NCI-H1092 treated with DMSO at 0.1 percent for 48 hours (cell line): ENCODE data around the gene GET3.
"Not testable (repeated sequence)": the region's sequence is repeated elsewhere in the genome, so short reads cannot be mapped to it uniquely, and the experiment has no call there.

Experiments
- DNase-seq: peaks from one replicate; lab custom pipeline; 2025; lab: John Stamatoyannopoulos, UW

The GET3 gene

DNA sequence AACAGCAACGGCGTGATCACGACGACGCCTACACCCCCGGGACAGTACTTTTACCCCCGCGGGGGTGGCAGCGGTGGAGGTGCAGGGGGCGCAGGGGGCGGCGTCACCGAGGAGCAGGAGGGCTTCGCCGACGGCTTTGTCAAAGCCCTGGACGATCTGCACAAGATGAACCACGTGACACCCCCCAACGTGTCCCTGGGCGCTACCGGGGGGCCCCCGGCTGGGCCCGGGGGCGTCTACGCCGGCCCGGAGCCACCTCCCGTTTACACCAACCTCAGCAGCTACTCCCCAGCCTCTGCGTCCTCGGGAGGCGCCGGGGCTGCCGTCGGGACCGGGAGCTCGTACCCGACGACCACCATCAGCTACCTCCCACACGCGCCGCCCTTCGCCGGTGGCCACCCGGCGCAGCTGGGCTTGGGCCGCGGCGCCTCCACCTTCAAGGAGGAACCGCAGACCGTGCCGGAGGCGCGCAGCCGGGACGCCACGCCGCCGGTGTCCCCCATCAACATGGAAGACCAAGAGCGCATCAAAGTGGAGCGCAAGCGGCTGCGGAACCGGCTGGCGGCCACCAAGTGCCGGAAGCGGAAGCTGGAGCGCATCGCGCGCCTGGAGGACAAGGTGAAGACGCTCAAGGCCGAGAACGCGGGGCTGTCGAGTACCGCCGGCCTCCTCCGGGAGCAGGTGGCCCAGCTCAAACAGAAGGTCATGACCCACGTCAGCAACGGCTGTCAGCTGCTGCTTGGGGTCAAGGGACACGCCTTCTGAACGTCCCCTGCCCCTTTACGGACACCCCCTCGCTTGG, 55.0 kb downstream of the GET3 start:
- DNase-seq, result peak; percentile 64

DNA sequence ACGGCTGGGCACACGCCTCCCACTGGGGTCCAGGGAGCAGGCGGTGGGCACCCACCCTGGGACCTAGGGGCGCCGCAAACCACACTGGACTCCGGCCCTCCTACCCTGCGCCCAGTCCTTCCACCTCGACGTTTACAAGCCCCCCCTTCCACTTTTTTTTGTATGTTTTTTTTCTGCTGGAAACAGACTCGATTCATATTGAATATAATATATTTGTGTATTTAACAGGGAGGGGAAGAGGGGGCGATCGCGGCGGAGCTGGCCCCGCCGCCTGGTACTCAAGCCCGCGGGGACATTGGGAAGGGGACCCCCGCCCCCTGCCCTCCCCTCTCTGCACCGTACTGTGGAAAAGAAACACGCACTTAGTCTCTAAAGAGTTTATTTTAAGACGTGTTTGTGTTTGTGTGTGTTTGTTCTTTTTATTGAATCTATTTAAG, 55.6 kb downstream of the GET3 start:
- no peak for DNase-seq

DNA sequence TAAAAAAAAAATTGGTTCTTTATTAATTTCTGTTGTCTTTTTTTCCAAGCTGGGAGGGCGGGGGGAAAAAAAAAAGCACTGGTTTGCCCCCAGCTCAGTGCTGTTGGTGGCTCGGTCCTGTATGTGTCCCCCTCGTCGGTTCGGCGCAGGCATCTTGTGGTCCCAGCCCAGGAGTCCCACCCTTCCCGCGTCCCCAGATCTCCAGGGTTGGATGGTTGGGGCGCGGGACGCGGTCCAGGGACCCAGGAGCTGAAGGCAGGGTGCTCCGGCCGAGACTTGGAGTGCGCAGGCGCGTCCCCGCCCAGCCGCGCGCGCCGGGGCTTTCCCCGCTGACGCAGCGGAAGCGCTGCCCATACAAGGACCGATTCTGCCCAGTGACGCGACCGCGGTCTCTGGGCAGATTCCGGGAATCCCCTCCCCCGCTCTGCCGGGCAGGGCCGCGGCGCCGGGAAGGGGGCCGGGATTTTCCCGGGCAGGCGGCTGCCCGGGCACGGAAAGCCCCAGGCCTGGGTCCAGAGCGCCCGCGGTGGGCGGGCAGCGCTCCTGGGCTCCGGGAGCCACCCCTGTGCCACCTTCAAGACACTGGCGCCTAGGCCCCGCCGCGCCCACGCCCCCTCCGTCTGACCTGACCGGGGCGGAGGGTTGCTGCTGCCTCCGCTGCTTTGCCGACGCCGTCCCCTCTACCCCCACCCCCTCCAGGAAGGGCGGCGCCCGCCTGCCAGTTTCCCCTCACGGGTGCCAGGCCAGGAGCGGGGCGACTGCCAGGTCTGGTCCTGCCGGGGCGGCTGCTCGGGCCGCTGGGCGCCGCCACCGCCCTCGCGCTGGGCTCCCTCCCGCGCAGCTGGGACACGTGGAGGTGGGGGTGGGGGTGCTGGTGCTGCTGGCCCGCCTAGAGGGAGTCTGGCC, 56.2 kb downstream of the GET3 start:
- DNase-seq, result peak; percentile 91

DNA sequence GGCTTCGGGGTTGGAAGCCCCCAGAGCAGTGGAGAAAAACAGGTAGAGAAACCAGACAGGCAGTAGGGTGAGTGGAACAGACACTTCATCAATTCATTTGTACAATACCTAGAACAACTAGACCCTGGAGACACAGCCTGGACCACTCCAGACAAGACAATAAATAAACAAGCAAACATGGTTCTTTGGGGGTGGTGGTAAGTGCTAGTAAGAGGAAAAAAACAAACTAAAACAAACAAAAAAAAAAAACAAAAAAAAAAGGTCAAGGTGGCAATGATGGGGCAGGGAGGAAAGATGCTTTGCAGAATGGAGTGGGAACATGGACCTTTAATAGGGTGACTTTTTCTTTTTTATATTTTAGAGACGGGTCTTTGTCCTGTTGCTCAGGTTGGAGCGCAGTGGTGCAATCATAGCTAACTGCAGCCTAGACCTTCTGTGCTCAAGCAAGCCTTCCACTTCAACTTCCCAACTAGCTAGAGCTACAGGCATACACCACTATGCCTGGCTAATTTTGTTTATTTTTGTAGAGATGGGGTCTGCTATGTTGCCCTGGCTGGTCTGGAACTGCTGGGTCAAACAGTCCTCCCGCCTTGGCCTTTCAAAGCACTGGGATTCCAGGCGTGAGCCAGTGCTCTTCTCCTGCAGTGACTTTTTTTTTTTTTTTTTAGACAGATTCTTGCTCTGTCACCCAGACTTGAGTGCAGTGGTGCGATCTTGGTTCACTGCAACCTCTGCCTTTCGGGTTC, 57.1 kb downstream of the GET3 start:
- peak; percentile 53 for DNase-seq

DNA sequence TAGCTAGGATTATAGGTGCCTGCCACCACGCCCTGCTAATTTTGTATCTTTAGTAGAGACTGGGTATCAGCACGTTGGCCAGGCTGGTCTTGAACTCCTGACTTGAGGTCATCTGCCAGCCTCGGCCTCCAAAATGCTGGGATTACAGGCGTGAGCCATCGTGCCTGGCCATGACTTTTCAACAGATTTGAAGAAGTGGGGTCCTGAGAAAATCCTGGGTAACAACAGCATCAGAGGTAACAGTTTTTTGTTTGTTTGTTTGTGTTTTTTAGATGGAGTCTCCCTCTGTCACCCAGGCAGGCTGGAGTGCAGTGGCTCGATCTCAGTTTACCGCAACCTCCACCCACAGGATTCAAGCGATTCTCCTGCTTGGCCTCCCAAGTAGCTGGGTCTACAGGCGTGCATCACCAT, 57.7 kb downstream of the GET3 start:
- DNase-seq, result no peak

DNA sequence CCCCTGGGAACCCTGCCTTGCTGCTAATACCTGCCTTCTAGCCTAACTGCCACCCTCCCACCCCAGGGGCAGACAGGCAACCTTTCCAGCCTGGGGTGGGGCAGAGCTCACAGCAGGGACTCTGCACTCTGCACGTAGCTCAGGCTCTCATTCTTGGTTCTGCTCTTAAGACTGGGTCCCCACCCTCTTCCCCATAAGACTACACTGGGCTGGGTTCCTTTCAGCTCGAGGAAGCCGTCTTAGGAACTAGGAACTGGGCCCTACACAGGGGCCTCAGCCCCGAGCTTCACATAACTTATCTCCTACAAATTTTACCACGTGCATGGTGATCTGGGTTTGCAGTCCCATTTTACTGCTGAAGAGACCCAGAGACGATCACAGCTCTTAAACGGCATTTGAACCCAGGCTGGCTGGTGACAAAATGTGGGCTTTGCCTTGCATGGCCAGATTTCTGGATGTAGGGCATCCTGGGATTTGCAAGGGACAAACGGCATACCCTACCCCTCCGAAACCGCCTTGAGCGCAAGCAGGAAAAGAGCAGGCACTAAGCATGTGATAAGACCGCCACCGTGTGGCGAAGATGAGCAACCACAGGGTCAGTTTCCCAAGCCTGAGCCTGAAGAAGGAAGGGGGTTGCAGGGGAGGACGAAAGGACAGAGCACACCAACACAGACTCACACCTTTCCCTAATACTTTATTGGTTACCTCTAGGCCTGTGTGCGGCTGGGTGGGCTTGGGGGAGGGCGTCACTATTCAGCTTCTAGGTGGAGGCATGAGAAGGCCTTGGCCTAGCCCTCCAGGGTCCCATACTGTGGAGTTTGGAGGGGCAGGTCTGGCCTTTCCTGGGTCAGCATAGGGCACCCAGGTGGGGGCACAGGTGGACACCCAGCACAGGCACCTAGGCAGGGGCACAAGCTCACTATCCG, 59.1 kb downstream of the GET3 start:
- DNase-seq, result peak; percentile 73

DNA sequence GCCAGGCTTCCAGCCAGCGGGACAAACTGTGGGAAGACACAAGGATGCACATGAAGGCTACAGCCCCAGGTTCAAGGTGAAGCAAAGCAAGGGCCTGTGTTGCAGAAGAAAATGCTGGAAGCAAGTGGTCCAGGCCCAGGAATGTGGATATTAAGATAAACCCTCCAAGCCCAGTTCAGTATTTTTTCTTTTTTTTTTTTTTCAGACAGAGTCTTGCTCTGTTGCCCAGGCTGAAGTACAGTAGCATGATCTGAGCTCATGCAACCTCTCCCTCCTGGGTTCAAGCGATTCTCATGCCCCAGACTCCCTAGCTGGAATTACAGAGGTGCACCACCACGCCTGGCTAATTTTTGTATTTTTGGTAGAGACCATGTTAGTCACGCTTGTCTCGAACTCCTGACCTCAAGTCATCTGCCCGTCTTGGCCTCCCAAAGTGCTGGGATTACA, 59.9 kb downstream of the GET3 start:
- DNase-seq, result no peak

DNA sequence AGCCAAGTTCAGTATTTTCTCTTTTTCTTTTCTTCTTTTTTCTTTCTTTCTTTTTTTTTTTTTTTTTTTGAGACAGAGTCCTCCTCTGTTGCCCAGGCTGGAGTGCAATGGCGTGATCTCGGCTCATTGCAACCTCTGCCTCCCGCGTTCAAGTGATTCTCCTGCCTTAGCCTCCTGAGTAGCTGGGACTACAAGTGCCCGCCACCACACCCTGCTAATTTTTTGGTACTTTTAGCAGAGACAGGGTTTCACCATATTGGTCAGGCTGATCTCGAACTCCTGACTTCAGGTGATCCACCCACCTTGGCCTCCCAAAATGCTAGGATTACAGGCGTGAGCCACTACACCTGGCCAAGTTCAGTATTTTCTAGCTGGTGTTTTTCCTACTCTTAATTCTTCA, 60.3 kb downstream of the GET3 start:
- DNase-seq, result not testable (repeated sequence)
